HEK293 (cell line): ENCODE results near the gene TMED4.

Source experiments
- CTCF ChIA-PET: fragments of 350-600 bp; formaldehyde crosslinking; extraction: SDS; loops from one replicate; lab custom pipeline; 2021; ENCODE audit warnings: antibody characterized with exemption; lab: Yijun Ruan, JAX
- POLR2A ChIA-PET: fragments of 300-600 bp; formaldehyde crosslinking; extraction: SDS; loops from one replicate; lab custom pipeline; 2020; ENCODE audit warnings: antibody characterized with exemption, inconsistent platforms; lab: Yijun Ruan, JAX
- H3K27ac ChIP-seq: fragments of 200-500 bp; sonication (Bioruptor generic); 2 replicates; pipeline ENCODE4 v1.5.1; 2014; ENCODE audit warnings: low read depth, low read length, control low read depth, inconsistent platforms; ENCODE audit errors: extremely low read depth
- H3K36me3 ChIP-seq, 2 experiments: fragments of 200-500 bp in 1 of 2; sonication (Bioruptor generic) in 1 of 2; 1 replicate in 1 of 2; 2 replicates in 1 of 2; pipeline ENCODE4 v1.5.1; 2014 to 2017; ENCODE audit warnings: inconsistent platforms in 2 of 2, low read length in 2 of 2; ENCODE audit not compliant: control insufficient read depth in 2 of 2, insufficient read depth in 1 of 2
- H3K4me1 ChIP-seq: fragments of 200-500 bp; sonication (Bioruptor generic); 2 replicates; pipeline ENCODE4 v1.5.1; 2014; ENCODE audit warnings: mild to moderate bottlenecking, low read length, inconsistent platforms; ENCODE audit not compliant: control insufficient read depth, insufficient read depth
- H3K4me3 ChIP-seq: 2 replicates; pipeline ENCODE4 v1.5.1; 2011; ENCODE audit warnings: low read depth, mild to moderate bottlenecking, control low read depth, low read length, moderate library complexity
- H3K9me3 ChIP-seq: fragments of 200-500 bp; sonication (Bioruptor generic); 2 replicates; pipeline ENCODE4 v1.5.1; 2014; ENCODE audit warnings: low read depth, low read length, inconsistent platforms; ENCODE audit not compliant: control insufficient read depth, insufficient read depth
- BCL11A ChIP-seq: fragments of 450-650 bp; formaldehyde crosslinking; IDR thresholded peaks from 2 replicates; pipeline ENCODE4 v1.5.1; 2016; ENCODE audit warnings: low read depth, missing biosample characterization, missing genetic modification characterization
- FEZF1 ChIP-seq: fragments of 450-650 bp; formaldehyde crosslinking; IDR thresholded peaks from 2 replicates; pipeline ENCODE4 v1.5.1; 2016; ENCODE audit warnings: missing biosample characterization, missing genetic modification characterization
- KLF16 ChIP-seq: fragments of 450-650 bp; formaldehyde crosslinking; IDR thresholded peaks from 2 replicates; pipeline ENCODE4 v1.5.1; 2017; ENCODE audit warnings: missing biosample characterization, missing genetic modification characterization
- OSR2 ChIP-seq: fragments of 450-650 bp; formaldehyde crosslinking; IDR thresholded peaks from 2 replicates; pipeline ENCODE4 v1.5.1; 2016; ENCODE audit warnings: missing biosample characterization, missing genetic modification characterization
- PBX3 ChIP-seq: sonication (generic); formaldehyde crosslinking; IDR thresholded peaks from 2 replicates; pipeline ENCODE4 v1.8.1; 2022; ENCODE audit warnings: mild to moderate bottlenecking, moderate library complexity, missing genetic modification reagents
- PRDM10 ChIP-seq: fragments of 450-650 bp; formaldehyde crosslinking; IDR thresholded peaks from 2 replicates; pipeline ENCODE4 v1.5.1; 2016; ENCODE audit warnings: missing biosample characterization, missing genetic modification characterization
- RBAK ChIP-seq: fragments of 450-650 bp; formaldehyde crosslinking; IDR thresholded peaks from 2 replicates; pipeline ENCODE4 v1.5.1; 2016; ENCODE audit warnings: missing biosample characterization, missing genetic modification characterization
- REST ChIP-seq: fragments of 450-650 bp; formaldehyde crosslinking; IDR thresholded peaks from 2 replicates; pipeline ENCODE4 v1.5.1; 2016; ENCODE audit warnings: missing biosample characterization, missing genetic modification characterization
- SCRT1 ChIP-seq: fragments of 450-650 bp; formaldehyde crosslinking; IDR thresholded peaks from 2 replicates; pipeline ENCODE4 v1.5.1; 2016; ENCODE audit warnings: missing biosample characterization, missing genetic modification characterization, borderline replicate concordance
- ZBTB8A ChIP-seq: fragments of 450-650 bp; formaldehyde crosslinking; IDR thresholded peaks from 2 replicates; pipeline ENCODE4 v1.5.1; 2016; ENCODE audit warnings: missing biosample characterization, missing genetic modification characterization
- ZFP41 ChIP-seq: fragments of 450-650 bp; formaldehyde crosslinking; IDR thresholded peaks from 2 replicates; pipeline ENCODE4 v1.5.1; 2016; ENCODE audit warnings: missing biosample characterization, missing genetic modification characterization, borderline replicate concordance
- ZNF157 ChIP-seq: fragments of 450-650 bp; formaldehyde crosslinking; IDR thresholded peaks from 2 replicates; pipeline ENCODE4 v1.5.1; 2016; ENCODE audit warnings: missing biosample characterization, missing genetic modification characterization
- ZNF2 ChIP-seq: fragments of 450-650 bp; formaldehyde crosslinking; IDR thresholded peaks from 2 replicates; pipeline ENCODE4 v1.5.1; 2016; ENCODE audit warnings: missing biosample characterization, missing genetic modification characterization
- ZNF211 ChIP-seq: fragments of 450-650 bp; formaldehyde crosslinking; IDR thresholded peaks from 2 replicates; pipeline ENCODE4 v1.5.1; 2016; ENCODE audit warnings: low read depth, missing biosample characterization, missing genetic modification characterization
- ZNF214 ChIP-seq: fragments of 450-650 bp; formaldehyde crosslinking; IDR thresholded peaks from 2 replicates; pipeline ENCODE4 v1.5.1; 2017; ENCODE audit warnings: missing biosample characterization, mild to moderate bottlenecking, missing genetic modification characterization, borderline replicate concordance
- ZNF223 ChIP-seq: fragments of 450-650 bp; formaldehyde crosslinking; IDR thresholded peaks from 2 replicates; pipeline ENCODE4 v1.5.1; 2016; ENCODE audit warnings: missing biosample characterization, missing genetic modification characterization
- ZNF266 ChIP-seq: fragments of 450-650 bp; formaldehyde crosslinking; IDR thresholded peaks from 2 replicates; pipeline ENCODE4 v1.5.1; 2016; ENCODE audit warnings: missing biosample characterization, missing genetic modification characterization, low read depth
- ZNF292 ChIP-seq: fragments of 450-650 bp; formaldehyde crosslinking; IDR thresholded peaks from 2 replicates; pipeline ENCODE4 v1.5.1; 2016; ENCODE audit warnings: low read depth, missing biosample characterization, missing genetic modification characterization, borderline replicate concordance
- ZNF366 ChIP-seq: fragments of 450-650 bp; formaldehyde crosslinking; conservative IDR thresholded peaks from 2 replicates; pipeline ENCODE4 v1.5.1; 2016; ENCODE audit warnings: missing biosample characterization, missing genetic modification characterization
- ZNF423 ChIP-seq: fragments of 450-650 bp; formaldehyde crosslinking; IDR thresholded peaks from 2 replicates; pipeline ENCODE4 v1.5.1; 2016; ENCODE audit warnings: missing biosample characterization, missing genetic modification characterization
- ZNF544 ChIP-seq: fragments of 450-650 bp; formaldehyde crosslinking; IDR thresholded peaks from 2 replicates; pipeline ENCODE4 v1.5.0; 2017; ENCODE audit warnings: missing biosample characterization, missing genetic modification characterization
- ZNF558 ChIP-seq: fragments of 450-650 bp; formaldehyde crosslinking; IDR thresholded peaks from 2 replicates; pipeline ENCODE4 v1.5.1; 2016; ENCODE audit warnings: missing biosample characterization, missing genetic modification characterization
- ZNF654 ChIP-seq: fragments of 450-650 bp; formaldehyde crosslinking; IDR thresholded peaks from 2 replicates; pipeline ENCODE4 v1.5.1; 2016; ENCODE audit warnings: low read depth, missing biosample characterization, missing genetic modification characterization
- ZNF660 ChIP-seq: fragments of 450-650 bp; IDR thresholded peaks from 2 replicates; pipeline ENCODE4 v1.5.1; 2018; ENCODE audit warnings: missing biosample characterization, mild to moderate bottlenecking, missing genetic modification characterization
- ZNF664 ChIP-seq: fragments of 450-650 bp; formaldehyde crosslinking; IDR thresholded peaks from 2 replicates; pipeline ENCODE4 v1.5.1; 2016; ENCODE audit warnings: missing biosample characterization, missing genetic modification characterization
- ZNF747 ChIP-seq: fragments of 450-650 bp; formaldehyde crosslinking; IDR thresholded peaks from 2 replicates; pipeline ENCODE4 v1.5.1; 2016; ENCODE audit warnings: missing biosample characterization, missing genetic modification characterization
- ZNF776 ChIP-seq: fragments of 450-650 bp; formaldehyde crosslinking; IDR thresholded peaks from 2 replicates; pipeline ENCODE4 v1.5.0; 2017; ENCODE audit warnings: missing biosample characterization, missing genetic modification characterization, borderline replicate concordance

Gene TMED4

GRCh38 chr7:44590910-44591309, 8.9 kb upstream of the TMED4 start:
- ChIA-PET POLR2A (interaction anchor here (0.6 to 0.8 kb wide), 3 partner anchors 10 to 206 kb away, joined by 3 to 5 read pairs (median 4); no protein-coding TSS in a partner anchor), CTCF (interaction anchor here (0.6 kb wide), 2 partner anchors 100 to 266 kb away, joined by 3 to 4 read pairs; no protein-coding TSS in a partner anchor)
- no peak overlapping the region for H3K27ac ChIP-seq
- H3K36me3 ChIP-seq: no peaks in the 10 kb centered on the region
- TF ChIP-seq ZBTB8A (tag by site-specific recombination) (no peak), KLF16 (no peak), ZNF664 (no peak), ZNF747 (tag by site-specific recombination) (no peak), ZNF214 (tag by site-specific recombination) (no peak), ZNF776 (tag by site-specific recombination) (no peak), FEZF1 (tag by site-specific recombination) (no peak), ZNF211 (no peak), ZNF157 (tag by site-specific recombination) (no peak), REST (tag by site-specific recombination) (no peak), RBAK (tag by site-specific recombination) (no peak), ZNF366 (tag by site-specific recombination) (no peak), ZNF292 (tag by site-specific recombination) (no peak)
- H3K4me1 ChIP-seq: no peaks in the 10 kb centered on the region
- H3K4me3 ChIP-seq: no peak overlapping the region
- H3K9me3 ChIP-seq: no peaks in the 10 kb centered on the region

GRCh38 chr7:44587843-44588711, 6.0 kb upstream of the TMED4 start:
- Histone ChIP-seq H3K4me1 (no peaks in the 10 kb centered on the region), H3K4me3 (no peak overlapping the region), H3K27ac (no peak overlapping the region), H3K9me3 (no peaks in the 10 kb centered on the region), H3K36me3 (no peaks in the 10 kb centered on the region)
- ChIA-PET POLR2A (interaction anchor here (0.7 to 1.8 kb wide), 2 partner anchors 160 to 259 kb away, joined by 3 to 15 read pairs; partner anchors contain the start of gene H2AZ2), CTCF (interaction anchor here (0.6 to 1.4 kb wide), 11 partner anchors 15 to 548 kb away, joined by 3 to 8 read pairs (median 4); partner anchors contain the start of gene DDX56)
- TF ChIP-seq ZNF423 (tag by site-specific recombination) (no peak), PRDM10 (no peak), ZFP41 (tag by site-specific recombination) (no peak), ZNF558 (no peak), ZNF292 (tag by site-specific recombination) (no peak), ZNF223 (no peak), ZNF654 (tag by site-specific recombination) (peak; percentile 85), PBX3 (no peak), FEZF1 (tag by site-specific recombination) (no peak), OSR2 (no peak), ZNF544 (tag by site-specific recombination) (no peak), ZNF266 (tag by site-specific recombination) (no peak), BCL11A (tag by site-specific recombination) (no peak), ZNF2 (tag by site-specific recombination) (peak; percentile 89), SCRT1 (no peak), ZNF660 (peak; percentile 70; the same call in 1 of the 2 replicates)
